ENCODE measurements around the gene OBSL1.
A peak's percentile ranks its signal among the peaks of the same experiment; 100 is the strongest.

OBSL1 gene

GRCh38 chr2:219571311-219572236, at the start of gene OBSL1:
OBSL1 (minus strand) TSS chr2:219571539; CDS start chr2:219571232, 307 bp downstream.
- no peak for DNase-seq

- DNase-seq, result no peak
These were observed 49.2 kb upstream of the OBSL1 start for GRCh38 chr2:219620546-219620945.

GRCh38 chr2:219619235-219619634, 47.9 kb upstream of the OBSL1 start:
- DNase-seq, result no peak

GRCh38 chr2:219618733-219619122, 47.4 kb upstream of the OBSL1 start:
- DNase-seq, result no peak

- no peak for DNase-seq
These were observed 45.2 kb upstream of the OBSL1 start for GRCh38 chr2:219616550-219616949.

GRCh38 chr2:219615894-219616293, 44.6 kb upstream of the OBSL1 start:
- no peak for DNase-seq

- no peak for DNase-seq
These were observed 43.7 kb upstream of the OBSL1 start for GRCh38 chr2:219615036-219615435.

- no peak for DNase-seq
These were observed 42.9 kb upstream of the OBSL1 start for GRCh38 chr2:219614076-219614860.

- no peak for DNase-seq
These were observed 42.2 kb upstream of the OBSL1 start for GRCh38 chr2:219613461-219614070.

- DNase-seq, result peak; percentile 13
These were observed 41.4 kb upstream of the OBSL1 start for GRCh38 chr2:219612577-219613286.

GRCh38 chr2:219611866-219612576, 40.7 kb upstream of the OBSL1 start:
- DNase-seq, result no peak

- no peak for DNase-seq
These were observed 40.0 kb upstream of the OBSL1 start for GRCh38 chr2:219611306-219611705.

- DNase-seq, result no peak
These were observed 37.9 kb upstream of the OBSL1 start for GRCh38 chr2:219609149-219609750.

GRCh38 chr2:219608399-219608964, 37.1 kb upstream of the OBSL1 start:
- DNase-seq, result no peak

GRCh38 chr2:219607931-219608330, 36.6 kb upstream of the OBSL1 start:
- DNase-seq, result no peak

GRCh38 chr2:219605607-219605954, 34.2 kb upstream of the OBSL1 start:
- no peak for DNase-seq

GRCh38 chr2:219603771-219604170, 32.4 kb upstream of the OBSL1 start:
- no peak for DNase-seq

- DNase-seq, result no peak
These were observed 27.2 kb upstream of the OBSL1 start for GRCh38 chr2:219598308-219599078.

GRCh38 chr2:219597552-219598307, 26.4 kb upstream of the OBSL1 start, which contains the start of gene STK11IP:
STK11IP (plus strand) TSS chr2:219597857; CDS start chr2:219598120, 263 bp downstream.
- DNase-seq, result peak; percentile 87

Data from NK-92 treated with Interleukin-12 subunit alpha and Interleukin-12 subunit beta, amount 100 ng/mL, for 24 hours (cell line).